HepG2 (cell line): ENCODE measurements around the gene C1QTNF12. TPM values are rescaled to one million over a fixed set of nuclear protein-coding genes. Genes with fewer than 3 reads are reported as not detected.

ENCODE experiments used
- GATAD1 ChIP-seq: IDR thresholded peaks from 2 replicates; pipeline ENCODE4 v1.6.1; 2016; ENCODE audit warnings: missing genetic modification reagents, missing compliant biosample characterization
- HDAC2 ChIP-seq: sonication (generic); formaldehyde crosslinking; IDR thresholded peaks from 2 replicates; pipeline ENCODE4 v1.4.0; 2020; ENCODE audit warnings: missing genetic modification reagents
- KAT8 ChIP-seq: IDR thresholded peaks from 2 replicates; pipeline ENCODE4 v1.6.1; 2016; ENCODE audit warnings: missing genetic modification reagents, missing compliant biosample characterization
- MED13 ChIP-seq: sonication (generic); formaldehyde crosslinking; IDR thresholded peaks from 2 replicates; pipeline ENCODE4 v1.5.0; 2020; ENCODE audit warnings: missing genetic modification reagents
- ONECUT2 ChIP-seq: sonication (generic); formaldehyde crosslinking; IDR thresholded peaks from 2 replicates; pipeline ENCODE4 v1.4.0; 2020; ENCODE audit warnings: missing genetic modification reagents
- PHF8 ChIP-seq: sonication (generic); formaldehyde crosslinking; IDR thresholded peaks from 2 replicates; pipeline ENCODE4 v1.5.0; 2020; ENCODE audit warnings: missing genetic modification reagents
- SIX4 ChIP-seq: sonication (generic); formaldehyde crosslinking; IDR thresholded peaks from 2 replicates; pipeline ENCODE4 v1.4.0; 2020; ENCODE audit warnings: missing genetic modification reagents
- SMAD3 ChIP-seq: sonication (generic); formaldehyde crosslinking; IDR thresholded peaks from 2 replicates; pipeline ENCODE4 v1.4.0; 2020; ENCODE audit warnings: missing genetic modification reagents
- TBL1XR1 ChIP-seq: fragments of 150-350 bp; IDR thresholded peaks from 2 replicates; pipeline ENCODE4 v1.6.1; 2014; ENCODE audit warnings: borderline replicate concordance, low read length; ENCODE audit not compliant: partially characterized antibody
- ZBTB8A ChIP-seq: sonication (generic); formaldehyde crosslinking; IDR thresholded peaks from 2 replicates; pipeline ENCODE4 v1.4.0; 2020; ENCODE audit warnings: mild to moderate bottlenecking, low read depth, missing genetic modification reagents, borderline replicate concordance
- ZFY ChIP-seq: sonication (generic); formaldehyde crosslinking; IDR thresholded peaks from 2 replicates; pipeline ENCODE4 v1.4.0; 2020; ENCODE audit warnings: missing genetic modification reagents
- ZKSCAN8 ChIP-seq: IDR thresholded peaks from 2 replicates; pipeline ENCODE4 v1.6.1; 2016; ENCODE audit warnings: borderline replicate concordance, missing genetic modification reagents, missing compliant biosample characterization
- ZNF121 ChIP-seq: sonication (generic); formaldehyde crosslinking; IDR thresholded peaks from 2 replicates; pipeline ENCODE4 v1.5.0; 2020; ENCODE audit warnings: mild to moderate bottlenecking, missing genetic modification reagents
- ZNF143 ChIP-seq: sonication (generic); formaldehyde crosslinking; IDR thresholded peaks from 2 replicates; pipeline ENCODE4 v1.4.0; 2020; ENCODE audit warnings: missing genetic modification reagents
- ZNF552 ChIP-seq: sonication (generic); formaldehyde crosslinking; IDR thresholded peaks from 2 replicates; pipeline ENCODE4 v1.9.0; 2022; ENCODE audit warnings: missing genetic modification reagents, mild to moderate bottlenecking, borderline replicate concordance
- polyA plus RNA-seq, 8 experiments: library from polyadenylated mRNA; depleted of rRNA in 3 of 8; stranded (reverse) in 7 of 8; unstranded in 1 of 8; fragments of >200 nt; fragmentation: Illumina TruSeq in 4 of 8; extraction: Trizol in 4 of 8; gene quantifications; 2 replicates each; pipeline versions ENCODE4 v1.2.1 to v1.2.3, GENCODE V29; 2011 to 2016; ENCODE audit warnings: low read depth in 4 of 8, missing spikeins in 1 of 8, mixed read lengths in 1 of 8; ENCODE audit not compliant: insufficient read depth in 1 of 8
- total RNA-seq, 5 experiments: library from RNA; depleted of rRNA; stranded (reverse); fragments of >200 nt; fragmentation: Illumina TruSeq; extraction: Trizol; gene quantifications; 2 replicates each; pipeline ENCODE4 v1.2.3, GENCODE V29; 2016; ENCODE audit warnings: low read depth in 1 of 5
- TF ChIP-seq, protein P1 (sequence below): IDR thresholded peaks from 2 replicates; pipeline ENCODE4 v1.6.1; 2016
- TF ChIP-seq, protein P2 (sequence below): sonication (generic); formaldehyde crosslinking; IDR thresholded peaks from 2 replicates; pipeline ENCODE4 v1.4.0; 2020; ENCODE audit warnings: missing genetic modification reagents
- TF ChIP-seq, protein P3 (sequence below): sonication (generic); formaldehyde crosslinking; conservative IDR thresholded peaks from 2 replicates; pipeline ENCODE4 v1.8.0; 2022; ENCODE audit warnings: mild to moderate bottlenecking, moderate library complexity, missing genetic modification reagents

Gene C1QTNF12
- total and polyA plus RNA-seq, 2 of the 13 experiments (the other 11 are each of a cell fraction or from before 2014, with no cell fraction given), result 0.18 to 0.64 TPM

DNA sequence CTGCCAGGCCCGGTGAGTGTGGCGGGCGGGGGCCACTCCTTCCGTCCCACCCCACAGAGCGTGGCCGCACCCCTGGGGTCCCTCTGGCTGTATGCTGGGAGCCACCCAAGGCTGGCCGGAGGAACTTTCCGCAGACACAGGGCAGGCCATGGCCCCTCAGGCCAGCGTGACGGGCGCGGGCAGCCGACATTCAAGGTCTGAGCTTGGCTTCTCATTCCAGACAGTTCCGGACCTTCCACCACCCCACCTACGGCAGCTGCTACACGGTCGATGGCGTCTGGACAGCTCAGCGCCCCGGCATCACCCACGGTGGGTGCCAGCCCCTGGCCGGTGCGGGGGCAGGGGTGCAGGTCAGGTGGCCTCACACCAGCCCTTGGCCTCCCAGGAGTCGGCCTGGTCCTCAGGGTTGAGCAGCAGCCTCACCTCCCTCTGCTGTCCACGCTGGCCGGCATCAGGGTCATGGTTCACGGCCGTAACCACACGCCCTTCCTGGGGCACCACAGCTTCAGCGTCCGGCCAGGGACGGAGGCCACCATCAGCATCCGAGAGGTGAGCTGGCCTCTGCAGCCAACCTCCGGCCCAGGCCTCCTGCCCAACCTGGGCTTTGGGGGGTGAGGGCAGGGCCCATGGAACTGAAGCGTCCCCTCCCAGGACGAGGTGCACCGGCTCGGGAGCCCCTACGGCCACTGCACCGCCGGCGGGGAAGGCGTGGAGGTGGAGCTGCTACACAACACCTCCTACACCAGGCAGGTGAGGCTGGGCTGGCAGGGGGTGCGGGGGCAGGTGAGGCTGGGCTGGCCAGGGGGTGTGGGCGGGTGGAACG is 41.0 kb upstream of the C1QTNF12 start (continued):
- peak; percentile 53; the same call in 1 of the 2 replicates for TF ChIP-seq PHF8 (CRISPR knock-in tag)
- TF ChIP-seq SMAD3 (CRISPR knock-in tag), result no peak
- no peak; the same call in 1 of the 2 replicates for TF ChIP-seq KAT8
- TF ChIP-seq ZNF552 (CRISPR knock-in tag), result no peak
- no peak for TF ChIP-seq MED13 (CRISPR knock-in tag)
- TF ChIP-seq, protein P1, sequence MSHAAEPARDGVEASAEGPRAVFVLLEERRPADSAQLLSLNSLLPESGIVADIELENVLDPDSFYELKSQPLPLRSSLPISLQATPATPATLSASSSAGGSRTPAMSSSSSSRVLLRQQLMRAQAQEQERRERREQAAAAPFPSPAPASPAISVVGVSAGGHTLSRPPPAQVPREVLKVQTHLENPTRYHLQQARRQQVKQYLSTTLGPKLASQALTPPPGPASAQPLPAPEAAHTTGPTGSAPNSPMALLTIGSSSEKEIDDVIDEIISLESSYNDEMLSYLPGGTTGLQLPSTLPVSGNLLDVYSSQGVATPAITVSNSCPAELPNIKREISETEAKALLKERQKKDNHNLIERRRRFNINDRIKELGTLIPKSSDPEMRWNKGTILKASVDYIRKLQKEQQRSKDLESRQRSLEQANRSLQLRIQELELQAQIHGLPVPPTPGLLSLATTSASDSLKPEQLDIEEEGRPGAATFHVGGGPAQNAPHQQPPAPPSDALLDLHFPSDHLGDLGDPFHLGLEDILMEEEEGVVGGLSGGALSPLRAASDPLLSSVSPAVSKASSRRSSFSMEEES (CRISPR knock-in tag), result no peak
- TF ChIP-seq SIX4 (CRISPR knock-in tag), result no peak
- peak; percentile 75 for TF ChIP-seq ZFY
- no peak for TF ChIP-seq ZNF121 (CRISPR knock-in tag)
- no peak for TF ChIP-seq ZNF143 (CRISPR knock-in tag)
- no peak for TF ChIP-seq ONECUT2 (CRISPR knock-in tag)
- no peak for TF ChIP-seq TBL1XR1
- TF ChIP-seq, protein P2, sequence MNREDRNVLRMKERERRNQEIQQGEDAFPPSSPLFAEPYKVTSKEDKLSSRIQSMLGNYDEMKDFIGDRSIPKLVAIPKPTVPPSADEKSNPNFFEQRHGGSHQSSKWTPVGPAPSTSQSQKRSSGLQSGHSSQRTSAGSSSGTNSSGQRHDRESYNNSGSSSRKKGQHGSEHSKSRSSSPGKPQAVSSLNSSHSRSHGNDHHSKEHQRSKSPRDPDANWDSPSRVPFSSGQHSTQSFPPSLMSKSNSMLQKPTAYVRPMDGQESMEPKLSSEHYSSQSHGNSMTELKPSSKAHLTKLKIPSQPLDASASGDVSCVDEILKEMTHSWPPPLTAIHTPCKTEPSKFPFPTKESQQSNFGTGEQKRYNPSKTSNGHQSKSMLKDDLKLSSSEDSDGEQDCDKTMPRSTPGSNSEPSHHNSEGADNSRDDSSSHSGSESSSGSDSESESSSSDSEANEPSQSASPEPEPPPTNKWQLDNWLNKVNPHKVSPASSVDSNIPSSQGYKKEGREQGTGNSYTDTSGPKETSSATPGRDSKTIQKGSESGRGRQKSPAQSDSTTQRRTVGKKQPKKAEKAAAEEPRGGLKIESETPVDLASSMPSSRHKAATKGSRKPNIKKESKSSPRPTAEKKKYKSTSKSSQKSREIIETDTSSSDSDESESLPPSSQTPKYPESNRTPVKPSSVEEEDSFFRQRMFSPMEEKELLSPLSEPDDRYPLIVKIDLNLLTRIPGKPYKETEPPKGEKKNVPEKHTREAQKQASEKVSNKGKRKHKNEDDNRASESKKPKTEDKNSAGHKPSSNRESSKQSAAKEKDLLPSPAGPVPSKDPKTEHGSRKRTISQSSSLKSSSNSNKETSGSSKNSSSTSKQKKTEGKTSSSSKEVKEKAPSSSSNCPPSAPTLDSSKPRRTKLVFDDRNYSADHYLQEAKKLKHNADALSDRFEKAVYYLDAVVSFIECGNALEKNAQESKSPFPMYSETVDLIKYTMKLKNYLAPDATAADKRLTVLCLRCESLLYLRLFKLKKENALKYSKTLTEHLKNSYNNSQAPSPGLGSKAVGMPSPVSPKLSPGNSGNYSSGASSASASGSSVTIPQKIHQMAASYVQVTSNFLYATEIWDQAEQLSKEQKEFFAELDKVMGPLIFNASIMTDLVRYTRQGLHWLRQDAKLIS (CRISPR knock-in tag), result no peak
- peak; percentile 61; the same call in 1 of the 2 replicates for TF ChIP-seq HDAC2 (CRISPR knock-in tag)
- TF ChIP-seq GATAD1 (CRISPR knock-in tag), result 0 out of 2 replicates have a peak, but pooled peaks have one; percentile 26
- TF ChIP-seq, protein P3, sequence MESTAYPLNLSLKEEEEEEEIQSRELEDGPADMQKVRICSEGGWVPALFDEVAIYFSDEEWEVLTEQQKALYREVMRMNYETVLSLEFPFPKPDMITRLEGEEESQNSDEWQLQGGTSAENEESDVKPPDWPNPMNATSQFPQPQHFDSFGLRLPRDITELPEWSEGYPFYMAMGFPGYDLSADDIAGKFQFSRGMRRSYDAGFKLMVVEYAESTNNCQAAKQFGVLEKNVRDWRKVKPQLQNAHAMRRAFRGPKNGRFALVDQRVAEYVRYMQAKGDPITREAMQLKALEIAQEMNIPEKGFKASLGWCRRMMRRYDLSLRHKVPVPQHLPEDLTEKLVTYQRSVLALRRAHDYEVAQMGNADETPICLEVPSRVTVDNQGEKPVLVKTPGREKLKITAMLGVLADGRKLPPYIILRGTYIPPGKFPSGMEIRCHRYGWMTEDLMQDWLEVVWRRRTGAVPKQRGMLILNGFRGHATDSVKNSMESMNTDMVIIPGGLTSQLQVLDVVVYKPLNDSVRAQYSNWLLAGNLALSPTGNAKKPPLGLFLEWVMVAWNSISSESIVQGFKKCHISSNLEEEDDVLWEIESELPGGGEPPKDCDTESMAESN (CRISPR knock-in tag), result no peak
- no peak for TF ChIP-seq ZKSCAN8 (CRISPR knock-in tag)
- TF ChIP-seq ZBTB8A (CRISPR knock-in tag), result no peak
